Natural killer cell (primary cell): ENCODE results near the gene RILPL1. TPM values are rescaled to one million over a fixed set of nuclear protein-coding genes. Genes with fewer than 3 reads are reported as not detected.

Experiments
- ATAC-seq, 3 donors: fragments of 150-1000 bp in 2 of 3; fragments of 200-7000 bp in 1 of 3; cut with Tn5 transposase; 1 replicate in 1 of 3; 2 replicates in 2 of 3; pipeline ENCODE4 v1.10.0; 2021; ENCODE audit warnings: mild to moderate bottlenecking in 2 of 3, moderate library complexity in 2 of 3
- DNase-seq, 2 donors: peaks; one replicate each; pipeline versions ENCODE4 v3.0.0 to v3.0.0-alpha.2; 2013 to 2021; ENCODE audit warnings: mixed read lengths in 1 of 2
- H3K27ac ChIP-seq: one replicate; pipeline ENCODE4 v1.5.1; 2013; ENCODE audit warnings: mild to moderate bottlenecking, low read length
- H3K27me3 ChIP-seq: one replicate; pipeline ENCODE4 v1.6.1; 2013; ENCODE audit warnings: low read length; ENCODE audit not compliant: control insufficient read depth, insufficient read depth
- H3K36me3 ChIP-seq: one replicate; pipeline ENCODE4 v1.6.1; 2013; ENCODE audit warnings: low read length; ENCODE audit not compliant: control insufficient read depth, insufficient read depth
- H3K4me1 ChIP-seq: one replicate; pipeline ENCODE4 v1.6.1; 2013; ENCODE audit warnings: low read length; ENCODE audit not compliant: control insufficient read depth, insufficient read depth
- H3K4me3 ChIP-seq: one replicate; pipeline ENCODE4 v1.5.1; 2013; ENCODE audit warnings: low read length
- H3K9me3 ChIP-seq: one replicate; pipeline ENCODE4 v1.6.1; 2013; ENCODE audit warnings: low read length; ENCODE audit not compliant: control insufficient read depth, insufficient read depth
- H3K27ac Mint-ChIP-seq, 2 donors: one replicate each; pipeline ENCODE4 v1.8.0; 2022; ENCODE audit warnings: mild to moderate bottlenecking in 2 of 2, mixed read lengths in 2 of 2, moderate library complexity in 1 of 2
- H3K27me3 Mint-ChIP-seq, 2 donors: one replicate each; pipeline ENCODE4 v1.8.0; 2022; ENCODE audit warnings: low read depth in 2 of 2, mixed read lengths in 2 of 2
- H3K36me3 Mint-ChIP-seq: one replicate; pipeline ENCODE4 v1.8.0; 2022; ENCODE audit warnings: mixed read lengths
- H3K4me1 Mint-ChIP-seq, 2 donors: one replicate each; pipeline ENCODE4 v1.8.0; 2022; ENCODE audit warnings: mixed read lengths in 2 of 2
- H3K4me3 Mint-ChIP-seq: one replicate; pipeline ENCODE4 v1.8.0; 2022; ENCODE audit warnings: mild to moderate bottlenecking, moderate library complexity, mixed read lengths
- H3K9me3 Mint-ChIP-seq, 2 donors: one replicate each; pipeline ENCODE4 v1.8.0; 2022; ENCODE audit warnings: mixed read lengths in 2 of 2
- CTCF ChIP-seq: fragments of 200-600 bp; IDR thresholded peaks from one replicate; pipeline ENCODE4 v1.8.0; 2022; ENCODE audit warnings: antibody characterized with exemption
- WGBS: methylation state at CpG from one replicate; pipeline ENCODE4 v1.1.7; 2013; ENCODE audit warnings: missing lambda C conversion rate; ENCODE audit not compliant: insufficient coverage; 5-methylcytosine and 5-hydroxymethylcytosine counted together
- intact Hi-C: fragments of 100-400 bp; cut with micrococcal nuclease; formaldehyde crosslinking; loops from one replicate; pipeline ENCODE4 v1.14.2; 2022
- total RNA-seq, 4 donors: library from RNA; stranded (reverse); fragments of 120-200 nt in 1 of 4; gene quantifications; one replicate each; pipeline versions ENCODE4 v1.2.3 to v1.2.4, GENCODE V29; 2013 to 2022

RILPL1 gene
- total RNA-seq, 3 donors from 2014 or later (not counting 1 experiment from before 2014, with no cell fraction given), result 1.3 to 2.7 (median 1.5) TPM

GRCh38 chr12:123506059-123506842 lies 27.3 kb downstream of the RILPL1 start:
- H3K36me3 ChIP-seq, result no peaks in the 10 kb centered on the region
- Mint-ChIP-seq H3K9me3 (no peaks in the 10 kb centered on the region), H3K36me3 (no peaks in the 10 kb centered on the region), H3K4me1 (no peaks in the 10 kb centered on the region), H3K4me3 (no peak overlapping the region), H3K27me3 (no peaks in the 10 kb centered on the region), H3K27ac (no peak overlapping the region)
- intact Hi-C loops, result no loop called here
- no peaks in the 10 kb centered on the region for H3K27me3 ChIP-seq
- DNase-seq, result no peak
- ATAC-seq, result no peak
- WGBS, result 97% methylated on average over 17 of the region's 17 CpGs
- H3K4me1 ChIP-seq, result no peaks in the 10 kb centered on the region
- H3K9me3 ChIP-seq, result no peaks in the 10 kb centered on the region
- TF ChIP-seq CTCF, result no peak
- H3K4me3 ChIP-seq, result no peak overlapping the region
- no peak overlapping the region for H3K27ac ChIP-seq

GRCh38 chr12:123502163-123502704 lies 31.3 kb downstream of the RILPL1 start:
- ATAC-seq (no peak), DNase-seq (no peak)
- no peaks in the 10 kb centered on the region for H3K9me3 ChIP-seq
- no peak overlapping the region for H3K4me3 Mint-ChIP-seq
- intact Hi-C loops, result no loop called here
- no peaks in the 10 kb centered on the region for H3K27me3 Mint-ChIP-seq
- H3K27ac ChIP-seq, result no peak overlapping the region
- H3K4me1 ChIP-seq, result no peaks in the 10 kb centered on the region
- H3K27me3 ChIP-seq, result no peaks in the 10 kb centered on the region
- no peaks in the 10 kb centered on the region for H3K9me3 Mint-ChIP-seq
- no peak overlapping the region for H3K4me3 ChIP-seq
- H3K36me3 Mint-ChIP-seq, result no peaks in the 10 kb centered on the region
- WGBS, result 93% methylated on average over 11 of the region's 12 CpGs
- no peaks in the 10 kb centered on the region for H3K36me3 ChIP-seq
- TF ChIP-seq CTCF, result no peak
- no peak overlapping the region for H3K27ac Mint-ChIP-seq
- peaks cover 0 to 5% of the 10 kb centered on the region in 2 donors for H3K4me1 Mint-ChIP-seq

GRCh38 chr12:123499332-123499731 lies 34.2 kb downstream of the RILPL1 start:
- no peaks in the 10 kb centered on the region for H3K9me3 ChIP-seq
- no peak overlapping the region for H3K27ac ChIP-seq
- no peaks in the 10 kb centered on the region for H3K9me3 Mint-ChIP-seq
- H3K36me3 Mint-ChIP-seq, result no peaks in the 10 kb centered on the region
- H3K4me3 ChIP-seq, result no peak overlapping the region
- TF ChIP-seq CTCF, result no peak
- ATAC-seq (no peak), DNase-seq (no peak)
- no peaks in the 10 kb centered on the region for H3K4me1 ChIP-seq
- no peaks in the 10 kb centered on the region for H3K36me3 ChIP-seq
- no peak overlapping the region for H3K4me3 Mint-ChIP-seq
- peaks cover 0 to 5% of the 10 kb centered on the region in 2 donors for H3K4me1 Mint-ChIP-seq
- intact Hi-C loops, result no loop called here
- WGBS, result 95% methylated on average over 16 of the region's 16 CpGs
- H3K27ac Mint-ChIP-seq, result no peak overlapping the region
- no peaks in the 10 kb centered on the region for H3K27me3 Mint-ChIP-seq
- no peaks in the 10 kb centered on the region for H3K27me3 ChIP-seq
